ENCODE data around the gene CDC42BPB. TPM values are rescaled to one million over a fixed set of nuclear protein-coding genes. Genes with fewer than 3 reads are reported as not detected.

Gene CDC42BPB, protein sequence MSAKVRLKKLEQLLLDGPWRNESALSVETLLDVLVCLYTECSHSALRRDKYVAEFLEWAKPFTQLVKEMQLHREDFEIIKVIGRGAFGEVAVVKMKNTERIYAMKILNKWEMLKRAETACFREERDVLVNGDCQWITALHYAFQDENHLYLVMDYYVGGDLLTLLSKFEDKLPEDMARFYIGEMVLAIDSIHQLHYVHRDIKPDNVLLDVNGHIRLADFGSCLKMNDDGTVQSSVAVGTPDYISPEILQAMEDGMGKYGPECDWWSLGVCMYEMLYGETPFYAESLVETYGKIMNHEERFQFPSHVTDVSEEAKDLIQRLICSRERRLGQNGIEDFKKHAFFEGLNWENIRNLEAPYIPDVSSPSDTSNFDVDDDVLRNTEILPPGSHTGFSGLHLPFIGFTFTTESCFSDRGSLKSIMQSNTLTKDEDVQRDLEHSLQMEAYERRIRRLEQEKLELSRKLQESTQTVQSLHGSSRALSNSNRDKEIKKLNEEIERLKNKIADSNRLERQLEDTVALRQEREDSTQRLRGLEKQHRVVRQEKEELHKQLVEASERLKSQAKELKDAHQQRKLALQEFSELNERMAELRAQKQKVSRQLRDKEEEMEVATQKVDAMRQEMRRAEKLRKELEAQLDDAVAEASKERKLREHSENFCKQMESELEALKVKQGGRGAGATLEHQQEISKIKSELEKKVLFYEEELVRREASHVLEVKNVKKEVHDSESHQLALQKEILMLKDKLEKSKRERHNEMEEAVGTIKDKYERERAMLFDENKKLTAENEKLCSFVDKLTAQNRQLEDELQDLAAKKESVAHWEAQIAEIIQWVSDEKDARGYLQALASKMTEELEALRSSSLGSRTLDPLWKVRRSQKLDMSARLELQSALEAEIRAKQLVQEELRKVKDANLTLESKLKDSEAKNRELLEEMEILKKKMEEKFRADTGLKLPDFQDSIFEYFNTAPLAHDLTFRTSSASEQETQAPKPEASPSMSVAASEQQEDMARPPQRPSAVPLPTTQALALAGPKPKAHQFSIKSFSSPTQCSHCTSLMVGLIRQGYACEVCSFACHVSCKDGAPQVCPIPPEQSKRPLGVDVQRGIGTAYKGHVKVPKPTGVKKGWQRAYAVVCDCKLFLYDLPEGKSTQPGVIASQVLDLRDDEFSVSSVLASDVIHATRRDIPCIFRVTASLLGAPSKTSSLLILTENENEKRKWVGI (N-terminal part only)
- total RNA-seq = under 1 TPM; 0.46 to 0.58 TPM

DNA sequence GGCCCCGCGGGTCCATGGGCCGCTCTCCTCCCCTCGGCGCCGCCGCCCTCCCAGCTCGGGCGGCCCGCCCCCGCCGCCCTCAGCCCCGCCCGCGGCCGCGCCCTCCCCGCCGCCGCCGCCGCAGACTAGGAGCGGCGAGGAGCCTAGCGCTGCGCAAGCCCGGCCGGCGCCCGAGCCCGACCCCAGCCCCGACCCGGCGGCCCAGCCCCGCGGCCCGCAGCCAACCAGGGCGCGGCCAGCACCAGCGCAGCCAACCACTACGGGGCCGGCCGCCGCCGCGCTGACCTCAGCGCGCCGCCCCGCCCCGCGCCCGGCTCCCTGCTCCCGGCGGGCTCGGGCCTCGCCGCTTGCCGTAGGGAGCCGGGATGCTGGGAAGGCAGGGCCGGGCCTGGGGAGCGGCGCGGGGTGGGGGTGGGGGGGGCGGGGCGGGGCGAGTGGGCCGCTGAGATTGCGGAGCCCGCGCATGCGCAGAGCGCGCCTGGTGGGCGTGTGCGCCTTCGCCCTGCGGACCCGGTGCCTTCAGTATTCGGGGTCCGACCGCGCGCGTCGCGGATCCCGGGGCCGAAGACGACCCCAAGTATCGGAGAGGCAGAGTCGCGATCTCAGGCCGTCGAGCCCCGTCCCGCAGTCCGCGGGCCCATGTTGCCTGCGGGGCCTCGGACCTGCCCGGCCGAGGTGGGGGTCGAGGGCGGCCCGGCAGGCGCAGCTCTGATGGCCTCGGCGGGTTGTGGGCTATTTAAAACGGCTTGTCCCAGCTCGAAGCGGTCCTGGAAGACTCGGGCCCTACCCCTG lies at the start of gene CDC42BPB:
TSS of gene CDC42BPB (minus strand) at position 178 of the 792 bp plus-strand sequence. CDS start 376 bp downstream, outside the sequence.

DNA sequence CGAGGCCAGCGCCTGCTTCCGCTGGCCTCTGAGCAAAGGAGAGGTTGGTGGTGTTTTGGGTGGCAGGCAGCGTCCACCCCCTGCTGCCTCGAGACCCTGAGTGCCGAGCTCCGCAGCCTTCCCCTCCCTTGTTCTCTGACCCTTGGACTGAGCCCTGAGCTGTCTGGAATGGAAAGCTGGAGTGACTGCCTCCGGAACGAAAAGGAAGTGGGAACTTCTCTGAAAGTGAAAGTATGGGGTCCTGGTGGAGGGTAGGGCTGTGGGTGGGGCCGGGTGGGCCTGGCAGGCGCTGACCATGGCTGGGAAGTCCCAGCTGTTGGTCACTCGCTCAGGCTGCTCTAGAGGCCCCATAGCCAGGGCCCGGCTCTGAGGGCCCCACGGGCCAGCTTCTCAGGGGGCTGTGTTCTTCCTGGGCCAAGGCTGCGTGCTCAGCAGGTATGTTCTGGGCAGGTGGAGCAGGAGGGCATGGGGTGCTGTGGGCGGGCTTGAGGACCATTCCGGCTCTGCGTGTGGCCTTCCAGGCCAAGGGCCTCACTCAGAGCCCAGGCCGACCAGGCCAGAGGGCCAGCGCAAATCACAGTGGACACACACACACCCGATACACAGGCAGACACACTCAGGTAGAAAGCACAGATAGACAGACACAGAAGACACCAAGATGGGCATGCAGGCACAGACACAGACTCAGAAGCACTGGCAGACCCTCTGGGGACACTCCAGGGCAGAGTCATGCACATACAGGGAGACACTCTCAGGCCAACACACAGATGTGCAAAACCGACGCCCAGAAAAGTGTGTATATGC lies 37.3 kb upstream of the CDC42BPB start, which contains the start of gene EXOC3L4:
TSS of gene EXOC3L4 (plus strand) at position 320 of the 804 bp plus-strand sequence. CDS start 5,495 bp downstream, outside the sequence.

DNA sequence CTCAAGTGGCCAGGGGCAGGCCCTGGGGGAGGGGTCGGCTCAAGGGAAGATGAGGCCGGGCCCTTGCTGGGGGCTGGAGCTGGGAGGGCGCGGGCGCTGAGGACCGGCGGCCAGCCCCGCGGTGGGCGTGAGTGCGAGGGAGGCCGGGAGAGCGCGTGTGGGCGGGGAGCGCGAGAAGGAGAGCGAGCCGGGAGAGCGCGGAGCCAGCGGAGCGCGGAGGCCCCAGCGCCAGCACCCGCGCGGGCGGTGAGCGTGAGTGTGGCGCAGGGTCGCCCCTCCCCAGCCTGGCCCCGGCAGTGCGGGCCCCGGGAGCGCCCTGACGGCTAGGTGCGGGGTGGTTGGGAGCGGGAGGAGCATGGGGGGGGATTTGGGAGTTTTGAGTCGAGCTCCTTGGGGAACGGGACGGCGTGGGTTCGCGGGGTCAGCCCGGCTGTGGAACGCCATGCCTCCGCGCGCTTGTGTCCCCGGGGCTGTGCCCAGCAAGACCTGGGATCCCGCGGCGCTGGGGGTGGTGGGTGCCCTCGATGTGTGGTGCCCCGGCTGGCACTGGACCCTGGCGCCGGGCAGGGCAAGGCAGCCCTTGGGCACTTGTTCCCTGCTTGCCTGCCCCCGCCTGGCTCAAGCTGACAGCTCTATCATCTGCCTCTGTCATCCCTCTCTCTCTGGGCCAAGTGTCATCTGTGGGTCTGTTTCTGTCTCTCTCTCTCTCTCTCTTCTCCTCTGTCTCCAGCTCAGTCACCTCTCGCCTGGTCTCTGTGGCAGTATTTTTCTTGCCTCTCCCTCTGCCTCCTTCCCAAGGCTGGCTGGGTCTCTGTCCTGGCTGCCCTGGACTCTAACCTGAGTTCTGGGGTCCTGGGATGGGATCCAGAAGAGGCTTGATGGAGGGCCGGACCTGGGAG lies 26.9 kb upstream of the CDC42BPB start, which contains the start of gene LBHD2:
TSS of gene LBHD2 (plus strand) at position 190 of the 899 bp plus-strand sequence. CDS start 1,803 bp downstream, outside the sequence.

DNA sequence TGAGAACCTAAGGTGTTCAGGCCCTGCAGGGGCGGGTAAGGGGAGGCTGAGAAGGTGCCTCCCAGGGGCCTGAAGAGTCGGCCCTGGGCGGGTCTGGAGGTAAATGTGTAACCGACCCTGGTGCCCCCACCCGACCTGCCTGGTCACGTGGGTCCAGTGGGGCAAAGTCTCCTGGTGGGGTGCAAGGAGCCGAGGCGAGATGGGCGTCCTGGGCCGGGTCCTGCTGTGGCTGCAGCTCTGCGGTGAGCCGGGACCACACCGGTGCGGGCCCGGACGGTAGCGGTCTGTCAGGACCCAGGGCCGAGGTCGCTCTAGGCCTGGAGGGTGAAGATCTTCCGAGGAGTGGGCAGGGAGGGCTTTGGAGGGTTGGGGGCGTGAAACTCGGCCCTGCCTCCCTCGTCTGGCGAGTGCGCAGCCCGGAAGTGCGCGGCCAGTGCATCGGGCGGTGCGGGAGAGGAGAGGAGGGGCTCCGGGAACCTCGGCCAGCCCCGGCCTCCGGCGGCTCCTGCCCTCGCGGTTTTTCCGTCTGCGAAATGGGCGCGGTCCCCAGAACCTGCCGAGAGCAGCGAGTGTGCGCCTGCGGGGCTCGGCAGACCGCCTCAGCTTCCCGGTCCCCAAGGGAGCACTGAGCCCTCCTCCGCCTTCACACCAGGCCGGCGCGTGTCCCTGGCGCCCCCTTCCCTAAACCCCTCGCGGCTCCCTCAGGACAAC lies 134.7 kb downstream of the CDC42BPB start, which contains the start of gene AMN:
TSS of gene AMN (plus strand) at position 174 of the 711 bp plus-strand sequence. CDS start at position 200, 26 bp downstream.

Other genes starting within 250 kb of the CDC42BPB start
- gene AMN, start 134.9 kb downstream of the CDC42BPB start, total RNA-seq = under 1 TPM; 0.78 to 0.87 TPM
- gene LBHD2, start 26.7 kb upstream of the CDC42BPB start, total RNA-seq = not detected
- not detected for gene EXOC3L4, start 37.2 kb upstream of the CDC42BPB start, total RNA-seq
- gene TNFAIP2, start 65.9 kb upstream of the CDC42BPB start, total RNA-seq = under 1 TPM; 0.18 to 0.48 TPM

Data from activated naive CD4-positive, alpha-beta T cell treated with anti-CD3 and anti-CD28 coated beads, Interleukin-2, amount 10 ng/mL, durations not matched to agents 5 hours and 36 hours (primary cell).